Epithelial cell of proximal tubule (primary cell): ENCODE measurements around the gene PYDC2. TPM values are rescaled to one million over a fixed set of nuclear protein-coding genes. Genes with fewer than 3 reads are reported as not detected.

ENCODE experiments used
- DNase-seq: peaks from one replicate; pipeline ENCODE4 v3.0.0-alpha.2; 2011; ENCODE audit warnings: low read depth
- H3K4me3 ChIP-seq: 2 replicates; pipeline ENCODE4 v1.5.1; 2011; ENCODE audit warnings: low read depth, mild to moderate bottlenecking, low read length
- total RNA-seq: library from RNA; depleted of rRNA; stranded (reverse); fragments of >200 nt; gene quantifications from 2 replicates; pipeline ENCODE4 v1.2.3, GENCODE V29; 2015
- TF ChIP-seq, protein P1 (sequence below): conservative IDR thresholded peaks from 2 replicates; pipeline ENCODE4 v1.5.1; 2012; ENCODE audit warnings: low read depth, mild to moderate bottlenecking, low read length

PYDC2 gene
- total RNA-seq, 1 donor from 2014 or later, result not detected

- no peak overlapping the region for H3K4me3 ChIP-seq
- no peak for DNase-seq
- TF ChIP-seq, protein P1, sequence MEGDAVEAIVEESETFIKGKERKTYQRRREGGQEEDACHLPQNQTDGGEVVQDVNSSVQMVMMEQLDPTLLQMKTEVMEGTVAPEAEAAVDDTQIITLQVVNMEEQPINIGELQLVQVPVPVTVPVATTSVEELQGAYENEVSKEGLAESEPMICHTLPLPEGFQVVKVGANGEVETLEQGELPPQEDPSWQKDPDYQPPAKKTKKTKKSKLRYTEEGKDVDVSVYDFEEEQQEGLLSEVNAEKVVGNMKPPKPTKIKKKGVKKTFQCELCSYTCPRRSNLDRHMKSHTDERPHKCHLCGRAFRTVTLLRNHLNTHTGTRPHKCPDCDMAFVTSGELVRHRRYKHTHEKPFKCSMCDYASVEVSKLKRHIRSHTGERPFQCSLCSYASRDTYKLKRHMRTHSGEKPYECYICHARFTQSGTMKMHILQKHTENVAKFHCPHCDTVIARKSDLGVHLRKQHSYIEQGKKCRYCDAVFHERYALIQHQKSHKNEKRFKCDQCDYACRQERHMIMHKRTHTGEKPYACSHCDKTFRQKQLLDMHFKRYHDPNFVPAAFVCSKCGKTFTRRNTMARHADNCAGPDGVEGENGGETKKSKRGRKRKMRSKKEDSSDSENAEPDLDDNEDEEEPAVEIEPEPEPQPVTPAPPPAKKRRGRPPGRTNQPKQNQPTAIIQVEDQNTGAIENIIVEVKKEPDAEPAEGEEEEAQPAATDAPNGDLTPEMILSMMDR, result no peak
These were observed 36.1 kb upstream of the PYDC2 start for GRCh38 chr3:191424881-191425280.

GRCh38 chr3:191425322-191425734 lies 35.6 kb upstream of the PYDC2 start:
- TF ChIP-seq, protein P1, result no peak
- no peak for DNase-seq
- no peak overlapping the region for H3K4me3 ChIP-seq

GRCh38 chr3:191426311-191426710 lies 34.7 kb upstream of the PYDC2 start:
- DNase-seq, result no peak
- TF ChIP-seq, protein P1, result no peak
- no peak overlapping the region for H3K4me3 ChIP-seq

- H3K4me3 ChIP-seq, result no peak overlapping the region
- DNase-seq, result no peak
- TF ChIP-seq, protein P1, result no peak
These were observed 32.8 kb upstream of the PYDC2 start for GRCh38 chr3:191428177-191428576.

- H3K4me3 ChIP-seq, result no peak overlapping the region
- TF ChIP-seq, protein P1, result no peak
These were observed 30.9 kb upstream of the PYDC2 start for GRCh38 chr3:191430103-191430502.

GRCh38 chr3:191431160-191431822 lies 29.7 kb upstream of the PYDC2 start:
- TF ChIP-seq, protein P1, result no peak
- no peak overlapping the region for H3K4me3 ChIP-seq
- no peak for DNase-seq

More at GRCh38 chr3:191430103-191430502, 30.9 kb upstream of the PYDC2 start:
- DNase-seq, result no peak

- TF ChIP-seq, protein P1, result no peak
- no peak overlapping the region for H3K4me3 ChIP-seq
- DNase-seq, result no peak
These were observed 28.8 kb upstream of the PYDC2 start for GRCh38 chr3:191432162-191432561.
